PC-9 (cell line): ENCODE results near the gene BORCS5. TPM values are rescaled to one million over a fixed set of nuclear protein-coding genes. Genes with fewer than 3 reads are reported as not detected.

Source experiments
- BruUV-seq: library from RNA; stranded (reverse); fragments of 400-500 nt; replicated peaks from 2 replicates; lab custom pipeline; 2021; lab: Mats Ljungman, UMichigan
- CTCF ChIA-PET: fragments of 300-600 bp; sonication (Branson Sonifier 250); formaldehyde crosslinking; loops from one replicate; lab custom pipeline; 2022; ENCODE audit warnings: antibody characterized with exemption; lab: Charles Lee
- POLR2A ChIA-PET: fragments of 300-600 bp; sonication (Branson Sonifier 250); formaldehyde crosslinking; loops from one replicate; lab custom pipeline; 2022; ENCODE audit warnings: antibody characterized with exemption; ENCODE audit not compliant: unreplicated experiment; lab: Charles Lee
- DNase-seq, 2 experiments: peaks; one replicate each; pipeline versions ENCODE4 v3.0.0 to v3.0.0-alpha.2; 2015 to 2022; ENCODE audit warnings: mixed read lengths in 1 of 2
- H2AFZ ChIP-seq: fragments of 200-600 bp; sonication (generic); 2 replicates; pipeline ENCODE4 v1.8.1; 2017; ENCODE audit warnings: antibody characterized with exemption
- H3F3A ChIP-seq: fragments of 200-600 bp; sonication (generic); 2 replicates; pipeline ENCODE4 v1.8.1; 2017; ENCODE audit warnings: antibody characterized with exemption, mild to moderate bottlenecking, low read depth; ENCODE audit not compliant: insufficient read depth
- H3K27ac ChIP-seq: fragments of 200-600 bp; sonication (generic); 2 replicates; pipeline ENCODE4 v1.6.1; 2016; ENCODE audit warnings: mixed run types
- H3K27me3 ChIP-seq: fragments of 200-600 bp; sonication (generic); 2 replicates; pipeline ENCODE4 v1.6.1; 2016; ENCODE audit warnings: low read depth, mixed run types; ENCODE audit not compliant: insufficient read depth
- H3K36me3 ChIP-seq: fragments of 200-600 bp; sonication (generic); 2 replicates; pipeline ENCODE4 v1.6.1; 2016; ENCODE audit warnings: low read depth, mixed run types
- H3K4me1 ChIP-seq: fragments of 200-600 bp; sonication (generic); replicated peaks from 2 replicates; pipeline ENCODE4 v1.6.1; 2016; ENCODE audit warnings: mixed run types; ENCODE audit not compliant: insufficient read depth
- H3K4me2 ChIP-seq: fragments of 200-600 bp; sonication (generic); 2 replicates; pipeline ENCODE4 v1.6.1; 2017; ENCODE audit warnings: mixed run types
- H3K4me3 ChIP-seq: fragments of 200-600 bp; sonication (generic); 2 replicates; pipeline ENCODE4 v1.6.1; 2016; ENCODE audit warnings: mixed run types
- H3K79me2 ChIP-seq: fragments of 200-600 bp; sonication (generic); 2 replicates; pipeline ENCODE4 v1.6.1; 2017; ENCODE audit warnings: low read depth, mixed run types
- H3K9me2 ChIP-seq: fragments of 200-600 bp; sonication (generic); 2 replicates; pipeline ENCODE4 v1.8.1; 2017; ENCODE audit warnings: mild to moderate bottlenecking; ENCODE audit not compliant: insufficient read depth
- H3K9me3 ChIP-seq: fragments of 200-600 bp; sonication (generic); 2 replicates; pipeline ENCODE4 v1.8.1; 2016; ENCODE audit warnings: low read depth; ENCODE audit not compliant: insufficient read depth
- H4K20me1 ChIP-seq: fragments of 200-600 bp; sonication (generic); 2 replicates; pipeline ENCODE4 v1.8.1; 2017; ENCODE audit not compliant: insufficient read depth
- CTCF ChIP-seq: fragments of 200-600 bp; sonication (generic); conservative IDR thresholded peaks from 2 replicates; pipeline ENCODE4 v1.6.1; 2017; ENCODE audit warnings: mixed run types, antibody characterized with exemption, mild to moderate bottlenecking, moderate library complexity
- EZH2 ChIP-seq: fragments of 200-600 bp; sonication (generic); IDR thresholded peaks from 2 replicates; pipeline ENCODE4 v1.8.0; 2017; ENCODE audit warnings: antibody characterized with exemption, low read depth
- intact Hi-C: fragments of 100-400 bp; cut with micrococcal nuclease; formaldehyde crosslinking; loops from one replicate; pipeline ENCODE4 v1.10.0; 2022; ENCODE audit not compliant: unreplicated experiment
- total RNA-seq: library from RNA; stranded (reverse); gene quantifications from 2 replicates; pipeline ENCODE4 v1.2.3, GENCODE V29; 2021

The BORCS5 gene
- total RNA-seq, 1 experiment from 2014 or later: 19.7 TPM

- no peak overlapping the region for H3K4me2 ChIP-seq
- intact Hi-C loops: no loop called here
- H3K27me3 ChIP-seq: no peaks in the 10 kb centered on the region
- H2AFZ ChIP-seq: no peak overlapping the region
- TF ChIP-seq EZH2: no peak
- no peak for TF ChIP-seq CTCF
- H3K27ac ChIP-seq: no peak overlapping the region
- no peak for DNase-seq
- no peaks in the 10 kb centered on the region for H3K79me2 ChIP-seq
- CTCF ChIA-PET: no interaction called here
- no peak overlapping the region for H3K4me3 ChIP-seq
- no peaks in the 10 kb centered on the region for H3K9me2 ChIP-seq
- 0 out of 2 replicates have a peak, but pooled peaks cover 5% of the 10 kb centered on the region for H4K20me1 ChIP-seq
- POLR2A ChIA-PET: no interaction called here
- H3K36me3 ChIP-seq: no peaks in the 10 kb centered on the region
- BruUV-seq: no TSS peak
- H3K4me1 ChIP-seq: no peaks in the 10 kb centered on the region
- H3K9me3 ChIP-seq: no peaks in the 10 kb centered on the region
- no peaks in the 10 kb centered on the region for H3F3A ChIP-seq
These were observed 105.0 kb downstream of the BORCS5 start for GRCh38 chr12:12461923-12462315.

- no peak overlapping the region for H3K4me3 ChIP-seq
- POLR2A ChIA-PET: no interaction called here
- H3F3A ChIP-seq: no peaks in the 10 kb centered on the region
- DNase-seq: no peak
- no peaks in the 10 kb centered on the region for H3K36me3 ChIP-seq
- H3K9me2 ChIP-seq: no peaks in the 10 kb centered on the region
- H3K9me3 ChIP-seq: no peaks in the 10 kb centered on the region
- CTCF ChIA-PET: interaction anchor here (0.5 to 0.7 kb wide), 2 partner anchors 92 to 199 kb away, joined by 4 read pairs; partner anchors contain the start of gene LRP6
- TF ChIP-seq CTCF: no peak
- no peak for TF ChIP-seq EZH2
- H3K27ac ChIP-seq: no peak overlapping the region
- no peaks in the 10 kb centered on the region for H3K4me1 ChIP-seq
- H3K79me2 ChIP-seq: no peaks in the 10 kb centered on the region
- no peaks in the 10 kb centered on the region for H3K27me3 ChIP-seq
- intact Hi-C loops: no loop called here
- no peaks in the 10 kb centered on the region for H4K20me1 ChIP-seq
- no peak overlapping the region for H3K4me2 ChIP-seq
- H2AFZ ChIP-seq: no peak overlapping the region
- no TSS peak for BruUV-seq
These were observed 108.6 kb downstream of the BORCS5 start for GRCh38 chr12:12465522-12465921.

GRCh38 chr12:12466157-12466556 lies 109.3 kb downstream of the BORCS5 start:
- Histone ChIP-seq H2AFZ (no peak overlapping the region), H3K4me2 (no peak overlapping the region), H3K9me3 (no peaks in the 10 kb centered on the region), H3K4me1 (no peaks in the 10 kb centered on the region), H3K27me3 (no peaks in the 10 kb centered on the region), H4K20me1 (no peaks in the 10 kb centered on the region), H3K27ac (no peak overlapping the region), H3F3A (no peaks in the 10 kb centered on the region), H3K79me2 (no peaks in the 10 kb centered on the region), H3K36me3 (no peaks in the 10 kb centered on the region), H3K4me3 (no peak overlapping the region), H3K9me2 (no peaks in the 10 kb centered on the region)
- DNase-seq: no peak
- intact Hi-C loops: no loop called here
- CTCF ChIA-PET: interaction anchor here (0.7 kb wide), 1 partner anchor 93 kb away, joined by 4 read pairs; no protein-coding TSS in a partner anchor
- BruUV-seq: no TSS peak
- no peak for TF ChIP-seq CTCF
- TF ChIP-seq EZH2: no peak
- POLR2A ChIA-PET: interaction anchor here (0.6 kb wide), 1 partner anchor 18 kb away, joined by 5 read pairs; no protein-coding TSS in a partner anchor
